NCI-H2107 treated with DMSO at 0.1 percent for 48 hours (cell line): Measurements from ENCODE around the gene GNE.
"Not testable (repeated sequence)": the region's sequence is repeated elsewhere in the genome, so short reads cannot be mapped to it uniquely, and the experiment has no call there.

Experiments
- DNase-seq: peaks from one replicate; lab custom pipeline; 2025; ENCODE audit not compliant: unreplicated experiment; lab: John Stamatoyannopoulos, UW

The GNE gene, protein sequence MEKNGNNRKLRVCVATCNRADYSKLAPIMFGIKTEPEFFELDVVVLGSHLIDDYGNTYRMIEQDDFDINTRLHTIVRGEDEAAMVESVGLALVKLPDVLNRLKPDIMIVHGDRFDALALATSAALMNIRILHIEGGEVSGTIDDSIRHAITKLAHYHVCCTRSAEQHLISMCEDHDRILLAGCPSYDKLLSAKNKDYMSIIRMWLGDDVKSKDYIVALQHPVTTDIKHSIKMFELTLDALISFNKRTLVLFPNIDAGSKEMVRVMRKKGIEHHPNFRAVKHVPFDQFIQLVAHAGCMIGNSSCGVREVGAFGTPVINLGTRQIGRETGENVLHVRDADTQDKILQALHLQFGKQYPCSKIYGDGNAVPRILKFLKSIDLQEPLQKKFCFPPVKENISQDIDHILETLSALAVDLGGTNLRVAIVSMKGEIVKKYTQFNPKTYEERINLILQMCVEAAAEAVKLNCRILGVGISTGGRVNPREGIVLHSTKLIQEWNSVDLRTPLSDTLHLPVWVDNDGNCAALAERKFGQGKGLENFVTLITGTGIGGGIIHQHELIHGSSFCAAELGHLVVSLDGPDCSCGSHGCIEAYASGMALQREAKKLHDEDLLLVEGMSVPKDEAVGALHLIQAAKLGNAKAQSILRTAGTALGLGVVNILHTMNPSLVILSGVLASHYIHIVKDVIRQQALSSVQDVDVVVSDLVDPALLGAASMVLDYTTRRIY

DNA sequence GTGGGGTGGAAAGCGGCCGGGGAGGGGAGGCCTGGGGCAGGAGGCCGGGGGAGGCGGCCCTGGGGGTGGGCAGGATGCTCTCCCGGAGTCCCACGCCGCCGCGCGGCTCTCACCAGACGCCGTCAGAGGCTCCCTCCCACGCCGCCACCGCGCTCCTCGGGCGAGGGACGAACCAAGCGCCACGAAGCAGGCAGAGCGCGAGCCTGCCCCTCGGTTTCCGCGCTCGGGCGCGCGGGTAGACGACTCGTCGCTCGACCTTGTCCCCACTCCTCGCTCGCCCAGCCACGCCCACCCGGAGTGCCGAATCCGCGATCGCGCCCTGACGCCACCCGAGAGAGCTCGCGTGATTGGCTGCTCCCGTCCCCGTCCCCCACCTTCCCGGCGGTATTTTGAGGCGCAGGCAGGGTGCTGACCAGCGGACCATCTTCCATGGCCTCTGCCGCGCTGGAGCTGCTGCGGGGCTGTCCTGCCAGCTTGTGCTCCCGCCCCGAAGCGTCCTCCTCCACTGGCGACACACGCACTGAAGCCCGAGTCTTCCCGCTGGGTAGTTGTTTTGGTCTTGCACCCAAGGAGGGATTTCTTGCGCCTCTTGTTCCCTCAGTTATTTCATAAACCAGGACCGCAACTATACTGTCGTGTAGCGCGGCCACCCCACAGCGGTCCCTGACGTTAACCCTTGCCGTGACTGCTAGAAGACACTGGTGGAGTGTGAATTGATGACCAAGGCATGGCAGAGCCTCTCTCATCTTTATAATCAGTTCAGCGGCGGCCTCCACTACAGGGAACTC is at the start of gene GNE:
Gene GNE (minus strand): TSS at position 241 of the 788 bp plus-strand sequence. CDS start 9,093 bp downstream, outside the sequence.
- DNase-seq, result peak; percentile 69

DNA sequence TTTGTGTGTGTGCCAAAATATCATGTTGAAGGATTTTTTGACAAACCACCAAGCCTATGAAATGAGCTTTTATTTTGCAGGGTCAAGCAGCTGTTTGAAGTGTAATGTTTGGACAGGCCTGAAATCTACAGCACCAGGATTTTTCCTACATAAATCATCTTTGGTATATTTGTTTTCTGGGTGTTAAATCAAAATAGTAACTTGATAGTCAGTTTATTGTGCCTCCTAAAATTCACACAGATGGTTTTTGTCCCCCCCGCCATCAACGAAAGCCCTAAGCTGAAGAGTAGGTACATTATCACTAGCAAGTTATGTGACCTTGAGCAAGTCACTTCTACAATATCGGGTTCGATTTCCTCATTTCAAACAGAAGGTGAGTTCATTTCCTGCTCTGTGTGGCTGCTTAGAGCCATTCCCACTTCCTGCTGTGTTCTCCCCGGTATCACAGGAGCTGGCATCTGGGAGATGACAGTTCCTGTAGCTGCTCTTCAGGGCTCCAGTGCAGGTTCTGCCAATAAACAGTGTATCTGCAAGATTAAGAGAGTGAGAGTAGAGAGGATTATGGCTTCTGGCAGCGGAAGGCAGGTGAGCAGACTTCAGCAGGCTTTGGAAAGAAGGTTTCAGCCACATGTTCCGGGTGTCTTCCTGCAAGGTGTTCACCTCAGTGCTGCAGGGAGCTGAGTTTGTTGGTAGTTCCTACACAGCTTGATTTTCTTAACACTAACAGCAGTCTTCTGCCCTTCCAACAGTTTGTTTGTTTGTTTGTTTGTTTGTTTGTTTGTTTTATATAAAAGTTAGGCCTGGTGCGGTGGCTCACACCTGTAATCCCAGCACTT is 48.4 kb upstream of the GNE start:
- DNase-seq, result no peak

DNA sequence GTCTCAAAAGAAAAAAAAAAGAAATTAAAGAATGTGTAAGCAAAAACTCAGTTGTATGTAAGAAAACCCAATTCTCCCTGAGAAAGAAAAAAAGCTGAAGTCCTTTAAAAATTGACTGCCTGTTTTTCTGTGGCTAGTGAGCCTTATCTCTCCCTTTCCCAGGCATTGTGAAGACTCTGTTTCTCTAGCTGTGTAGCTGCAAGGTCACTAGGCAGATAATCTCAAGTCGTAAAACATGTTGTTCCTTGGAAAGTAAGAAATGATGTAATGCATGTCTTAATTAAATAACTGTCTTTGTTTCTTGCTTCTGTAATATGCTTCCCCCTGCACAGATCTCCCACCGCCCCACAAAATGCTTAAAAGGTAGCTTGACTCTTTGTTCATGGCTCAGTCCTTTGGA is 46.1 kb upstream of the GNE start:
- not testable (repeated sequence) for DNase-seq

DNA sequence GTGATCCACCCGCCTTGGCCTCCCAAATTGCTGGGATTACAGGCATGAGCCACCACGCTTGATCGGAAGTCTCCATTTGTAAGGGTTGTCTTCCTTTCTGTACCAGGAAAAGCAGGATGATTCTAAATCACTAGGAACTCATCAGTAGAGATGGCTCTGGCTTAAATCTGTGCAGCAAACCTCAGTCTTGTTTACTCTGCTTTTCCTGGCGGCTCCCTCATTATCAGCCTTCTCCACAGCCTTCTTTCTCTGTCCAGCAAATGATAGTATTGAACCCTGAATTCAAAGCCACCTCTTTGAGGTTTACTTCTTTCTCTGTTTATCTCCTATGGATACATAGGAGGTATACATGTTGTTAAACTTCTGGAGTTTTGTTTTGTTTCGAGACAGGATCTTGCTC is 43.0 kb upstream of the GNE start:
- DNase-seq, result no peak

DNA sequence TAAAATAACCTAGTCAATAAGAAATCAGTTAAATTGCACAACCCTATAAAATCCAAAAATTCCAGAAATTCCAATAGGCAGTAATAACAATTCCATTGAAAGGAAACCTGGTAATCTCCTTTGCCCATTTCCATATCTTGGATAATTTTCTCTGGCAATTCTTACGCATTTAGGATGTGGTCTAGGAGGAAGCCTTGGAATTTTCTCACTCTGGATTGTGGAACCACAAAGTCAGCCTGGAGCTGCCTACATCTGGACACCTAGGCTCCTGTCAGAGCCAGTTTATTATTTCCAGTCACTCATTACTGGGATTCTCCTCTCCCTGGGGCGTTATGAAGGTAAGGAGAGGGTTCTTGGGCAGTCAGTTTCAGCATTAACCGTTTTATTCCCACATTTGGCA is 40.3 kb upstream of the GNE start:
- DNase-seq, result no peak

DNA sequence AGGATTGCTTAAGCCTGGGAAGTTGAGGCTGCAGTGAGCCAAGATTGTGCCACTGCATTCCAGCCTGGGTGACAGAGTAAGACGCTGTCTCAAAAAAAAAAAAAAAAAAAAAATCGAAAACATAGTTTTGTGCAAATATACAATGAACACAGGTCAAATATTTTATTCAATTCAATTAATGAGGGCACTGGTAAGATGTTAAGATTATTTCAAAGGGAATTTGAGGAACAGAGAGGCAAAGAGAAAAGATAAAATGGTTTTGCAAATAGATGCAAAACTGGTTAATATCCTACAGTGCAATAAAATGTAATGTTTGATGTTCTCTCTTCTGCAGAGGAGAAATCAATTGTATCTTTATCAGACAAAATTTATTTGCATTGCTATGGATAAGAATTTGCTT is 39.5 kb upstream of the GNE start:
- DNase-seq, result no peak

DNA sequence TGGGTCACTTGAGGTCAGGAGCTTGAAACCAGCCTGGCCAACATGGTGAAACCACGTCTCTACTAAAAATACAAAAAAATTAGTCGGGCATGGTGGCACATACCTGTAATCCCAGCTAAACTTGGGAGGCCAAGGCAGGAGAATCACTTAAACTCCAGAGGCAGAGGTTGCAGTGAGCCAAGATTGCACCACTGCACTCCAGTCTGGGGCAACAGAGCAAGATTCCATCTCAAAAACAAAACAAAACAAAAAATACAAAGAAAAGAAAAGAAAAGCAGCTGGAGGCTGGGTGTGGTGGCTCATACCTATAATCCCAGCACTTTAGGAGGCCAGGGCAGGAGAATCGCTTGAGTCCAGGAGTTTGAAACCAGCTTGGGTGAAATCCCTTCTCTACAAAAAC is 36.7 kb upstream of the GNE start:
- DNase-seq, result not testable (repeated sequence)

DNA sequence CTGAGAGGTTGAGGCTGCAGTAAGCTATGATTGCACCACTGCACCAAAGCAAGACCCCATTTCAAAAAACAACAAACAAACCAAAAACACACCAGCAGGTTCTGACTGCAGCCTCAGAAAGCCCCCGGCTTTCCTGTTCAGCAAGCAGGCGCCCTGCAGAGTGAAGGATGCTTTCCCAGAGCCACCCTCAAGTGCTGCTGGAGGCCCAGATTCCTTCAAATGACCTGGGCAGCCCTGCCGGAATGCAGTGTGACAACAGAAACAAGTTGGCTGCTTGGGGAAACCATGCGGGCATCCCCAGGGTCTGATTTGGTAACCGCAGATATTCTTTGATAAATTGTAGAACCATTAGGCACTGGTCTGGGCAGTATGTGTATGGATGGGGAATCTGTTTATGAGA is 35.7 kb upstream of the GNE start:
- DNase-seq, result no peak

DNA sequence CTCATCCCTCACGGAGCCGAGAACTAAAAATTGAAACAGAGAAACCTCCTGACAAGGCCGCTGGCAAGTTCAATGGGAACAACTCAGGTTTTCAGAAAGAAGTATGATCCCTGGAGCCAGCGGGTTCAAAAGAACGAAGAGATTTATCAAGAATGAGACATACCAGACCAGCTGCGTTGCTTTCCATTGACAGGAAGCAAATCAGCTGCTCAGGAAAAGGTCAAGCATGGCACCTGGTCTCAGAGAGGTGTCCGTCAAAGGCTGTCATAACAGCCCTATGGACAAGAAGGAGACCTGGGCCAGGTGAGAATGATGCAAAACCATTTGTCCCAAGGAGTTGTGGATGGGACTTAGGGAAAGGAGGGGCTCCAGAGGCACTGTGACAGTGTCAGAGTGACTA is 34.9 kb upstream of the GNE start:
- no peak for DNase-seq

DNA sequence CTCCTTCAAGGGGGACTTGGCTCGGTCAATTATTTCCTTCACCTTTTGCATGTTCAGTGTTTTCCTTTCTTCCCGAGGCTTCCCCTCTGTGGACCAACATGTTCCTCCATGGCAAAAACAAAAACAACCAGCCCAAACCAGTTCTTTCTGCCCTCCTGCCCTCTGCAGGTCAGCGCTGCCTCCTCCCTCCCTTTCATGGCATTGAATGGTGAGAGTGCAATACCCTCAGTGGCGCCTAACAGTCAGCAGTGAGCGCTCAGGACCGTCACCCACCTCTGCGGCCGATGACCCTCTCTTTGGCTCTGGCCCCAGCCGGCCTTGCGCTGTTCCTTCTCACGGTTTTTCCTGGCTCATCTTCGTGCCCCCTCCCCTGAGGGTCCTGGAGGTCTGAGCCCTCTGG is 34.4 kb upstream of the GNE start:
- DNase-seq, result no peak

DNA sequence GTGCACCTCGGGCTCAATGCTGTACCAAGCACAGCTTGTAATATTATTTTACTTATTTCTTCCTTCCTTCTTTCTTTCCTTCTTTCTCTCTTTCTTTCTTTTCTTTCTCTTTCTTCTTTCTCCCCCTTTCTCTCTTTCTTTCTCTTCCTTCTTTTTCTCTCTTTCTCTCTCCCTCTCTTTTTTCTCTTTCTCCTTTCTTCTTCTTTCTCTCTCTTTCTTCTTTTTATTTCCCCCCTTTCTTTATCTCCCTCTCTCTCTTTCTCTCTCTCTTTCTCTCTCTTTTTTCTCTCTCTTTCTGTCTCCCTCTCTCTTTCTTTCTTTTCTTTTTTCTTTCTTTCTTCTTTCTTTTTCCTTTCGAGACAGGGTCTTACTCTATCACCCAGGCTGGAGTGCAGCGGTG is 32.7 kb upstream of the GNE start:
- no peak for DNase-seq

DNA sequence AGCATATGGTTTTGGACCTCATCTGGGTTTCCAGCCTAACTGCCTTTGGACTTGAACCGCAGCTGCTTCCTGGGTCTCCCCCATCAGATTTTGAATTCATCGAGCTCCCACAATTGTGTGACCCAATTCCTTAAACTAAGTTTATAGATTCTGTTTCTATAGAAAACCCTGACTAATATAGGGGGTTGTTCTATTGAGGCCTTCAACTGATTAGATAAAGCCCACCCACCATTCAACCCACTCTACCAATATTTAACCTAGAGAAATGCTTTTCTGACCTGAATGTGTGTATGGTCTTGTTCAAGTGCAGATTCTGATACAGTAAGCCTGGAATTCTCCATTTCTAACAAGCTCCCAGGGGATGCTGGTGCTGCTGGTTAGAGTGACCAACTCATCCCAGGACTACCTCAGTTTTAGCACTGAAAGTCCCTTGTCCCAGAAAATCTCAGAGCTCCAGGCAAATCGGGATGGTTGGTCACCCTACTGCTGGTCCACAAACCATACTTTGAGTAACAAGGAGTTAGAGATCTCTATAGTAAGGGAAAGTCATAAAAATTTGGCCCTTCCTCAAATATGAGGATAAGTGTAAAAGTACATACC is 31.7 kb upstream of the GNE start:
- DNase-seq, result no peak

DNA sequence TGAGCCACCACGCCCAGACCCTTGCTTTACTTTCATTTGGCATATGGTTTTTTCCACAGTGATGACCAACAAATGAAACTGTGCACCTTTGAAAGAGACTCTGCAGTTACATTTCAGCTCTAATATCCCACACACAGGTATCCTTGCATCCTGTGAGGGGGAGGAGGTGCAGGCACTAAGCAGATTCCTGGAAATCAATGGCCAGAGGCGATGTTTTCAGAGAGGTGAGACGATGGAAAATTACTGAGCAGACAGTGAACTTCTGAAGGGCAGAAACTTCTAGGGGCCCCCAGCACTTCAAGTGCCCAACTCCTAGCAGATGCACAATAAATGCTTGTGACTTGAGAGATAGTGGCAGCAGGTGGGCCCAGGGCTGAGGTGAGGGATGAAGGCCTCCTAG is 29.8 kb upstream of the GNE start:
- DNase-seq, result no peak

DNA sequence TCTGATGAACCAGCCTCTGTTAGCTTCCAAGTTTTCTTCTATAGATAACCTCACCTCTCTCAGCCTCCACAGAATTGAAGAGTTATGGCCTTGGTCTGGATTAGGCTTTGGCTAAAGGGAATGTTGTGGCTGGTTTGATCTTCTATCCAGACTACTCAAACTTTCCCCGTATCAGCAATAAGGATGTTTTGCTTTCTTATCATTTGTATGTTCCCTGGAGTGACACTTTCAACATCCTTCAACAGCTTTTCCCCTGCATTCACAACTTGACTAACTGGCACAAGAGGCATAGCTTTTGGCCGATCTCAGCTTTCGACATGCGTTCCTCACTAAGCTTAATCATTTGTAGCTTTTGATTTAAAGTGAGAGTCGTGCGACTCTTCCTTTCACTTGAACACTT is 28.1 kb upstream of the GNE start:
- no peak for DNase-seq

DNA sequence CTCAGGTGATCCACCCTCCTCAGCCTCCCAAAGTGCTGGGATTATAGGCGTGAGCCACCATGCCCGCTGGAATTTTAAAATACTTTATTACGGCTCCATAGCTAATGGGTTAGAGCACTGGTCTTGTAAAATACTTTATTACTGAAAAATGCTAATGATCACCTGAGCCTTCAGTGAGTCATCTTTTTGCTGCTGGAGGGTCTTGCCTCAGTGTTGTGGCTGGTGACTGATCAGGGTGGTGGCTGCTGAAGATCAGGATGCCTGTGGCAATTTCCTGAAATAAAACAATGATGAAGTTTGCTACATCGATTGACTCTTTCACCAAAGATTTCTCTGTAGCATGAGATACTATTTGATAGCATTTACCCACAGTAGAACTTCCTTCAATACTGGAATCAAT is 26.0 kb upstream of the GNE start:
- DNase-seq, result no peak

DNA sequence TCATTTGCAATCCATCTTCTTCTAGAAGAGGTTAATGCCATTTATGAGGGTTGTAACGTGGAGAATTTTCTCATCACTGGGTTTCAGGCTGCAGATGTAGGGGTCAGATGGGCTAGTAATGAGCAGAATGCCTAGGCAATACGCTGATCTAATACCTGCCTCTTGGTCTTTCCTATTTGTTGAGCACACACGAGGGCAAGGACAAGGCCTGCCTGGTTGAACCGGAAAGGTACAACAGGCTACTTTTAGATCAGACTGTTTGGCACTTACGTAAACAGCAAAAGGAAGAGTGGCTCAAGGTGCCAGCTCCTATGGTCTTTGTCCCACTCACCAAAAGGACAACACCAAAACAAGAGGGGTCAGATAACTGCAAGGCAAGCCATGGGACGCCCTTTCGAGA is 24.0 kb upstream of the GNE start:
- DNase-seq, result no peak

DNA sequence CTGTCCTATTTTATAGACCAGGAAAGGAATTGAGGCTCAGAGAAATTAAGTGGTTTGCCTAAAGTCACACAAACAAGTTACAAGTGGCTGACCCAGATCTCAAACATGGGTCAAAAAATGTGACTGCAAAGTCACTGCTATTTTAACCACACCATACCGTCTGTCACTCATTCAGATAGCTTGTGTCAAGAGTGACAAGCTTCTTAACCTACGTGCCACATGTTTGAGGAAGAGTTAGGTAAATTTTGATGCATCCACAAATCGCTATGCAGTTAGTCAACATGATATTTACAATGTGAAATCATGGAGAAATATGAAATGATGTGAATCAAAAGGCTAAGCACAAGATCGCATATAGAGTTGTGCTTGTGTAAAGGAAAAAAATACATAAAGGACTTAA is 22.7 kb upstream of the GNE start:
- DNase-seq, result no peak

DNA sequence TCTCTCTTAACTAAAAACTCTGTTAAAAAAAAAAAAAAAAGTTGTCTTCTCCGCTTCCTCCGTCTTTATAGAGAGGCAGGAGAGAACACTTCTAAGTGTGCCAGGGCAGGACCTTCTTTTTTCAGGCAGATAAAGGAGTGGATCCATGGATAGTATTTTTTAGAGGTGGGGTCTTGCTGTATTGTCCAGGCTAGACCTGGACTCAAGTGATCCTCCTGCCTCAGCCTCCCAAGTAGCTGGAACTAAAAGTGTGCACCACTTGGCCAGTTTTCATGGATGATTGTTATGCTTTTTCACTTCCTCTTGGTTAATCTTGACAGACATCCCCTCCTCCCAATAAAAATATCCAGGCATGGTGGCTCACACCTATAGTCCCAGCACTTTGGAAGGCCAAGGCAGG is 20.0 kb upstream of the GNE start:
- no peak for DNase-seq

DNA sequence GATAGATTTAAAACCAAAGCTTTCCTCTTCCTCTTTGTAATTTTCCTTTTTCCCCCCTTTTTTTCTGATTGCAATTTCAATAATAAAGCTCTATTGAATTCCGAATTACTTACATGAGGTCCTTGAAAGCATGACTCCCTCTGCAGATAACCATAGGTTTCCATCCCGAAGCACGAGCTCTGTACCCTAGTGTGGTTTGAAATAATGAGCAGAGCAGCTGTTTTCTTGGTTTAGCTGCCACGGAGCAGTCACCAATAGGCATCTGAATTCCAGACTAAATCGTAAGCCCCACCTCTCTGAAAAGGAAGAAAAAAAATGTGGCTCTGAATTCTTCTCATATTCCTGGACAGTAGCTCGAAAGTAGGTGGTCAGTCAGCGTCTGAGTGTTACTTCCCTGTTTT is 18.5 kb upstream of the GNE start:
- DNase-seq, result peak; percentile 41

DNA sequence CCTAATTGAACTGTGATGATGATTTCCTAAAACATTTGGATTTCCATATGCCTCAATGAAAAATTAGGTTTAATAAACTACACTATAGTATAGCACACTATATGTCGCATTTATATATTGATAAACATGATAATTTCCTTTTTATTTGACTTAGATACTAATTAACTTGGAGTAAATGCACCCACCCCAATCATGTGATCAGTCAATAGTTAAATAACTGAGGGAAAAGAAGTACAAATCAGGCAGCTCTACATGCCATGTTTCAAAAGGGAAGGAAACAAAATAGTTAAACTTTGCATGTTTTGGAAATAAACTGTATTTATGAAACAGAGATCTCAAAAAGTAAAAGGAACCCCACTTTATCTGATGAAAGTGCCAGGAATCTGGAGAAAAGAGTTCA is 18.0 kb upstream of the GNE start:
- DNase-seq, result no peak

DNA sequence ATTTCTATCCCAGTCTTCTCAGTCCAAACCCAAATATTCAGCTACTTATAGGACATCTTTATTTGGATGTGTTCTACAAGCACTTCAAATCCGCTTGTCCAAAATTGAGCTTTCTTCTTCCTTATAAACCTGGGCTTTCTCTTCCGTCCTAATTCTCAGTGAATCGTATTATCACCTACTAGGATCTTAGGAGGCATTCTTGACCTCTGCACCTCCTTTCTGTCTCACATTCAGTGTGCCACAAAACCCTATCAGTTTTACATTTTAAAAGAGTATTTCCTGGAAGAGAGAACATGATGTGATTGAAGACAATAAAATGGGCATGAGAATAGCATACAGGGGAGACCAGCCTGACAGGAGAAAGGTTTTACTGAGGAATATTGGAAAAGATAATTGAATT is 16.8 kb upstream of the GNE start:
- no peak for DNase-seq
